ENCODE data around the gene RAB29.
"Not testable (repeated sequence)": the region's sequence is repeated elsewhere in the genome, so short reads cannot be mapped to it uniquely, and the experiment has no call there.

The RAB29 gene

GRCh38 chr1:205775015-205775716, at the start of gene RAB29:
RAB29 (minus strand) TSS chr1:205775482; CDS start chr1:205774956, 526 bp downstream.
- DNase-seq, result peak; percentile 68

GRCh38 chr1:205824180-205824579, 48.9 kb upstream of the RAB29 start:
- no peak for DNase-seq

GRCh38 chr1:205823260-205823659, 48.0 kb upstream of the RAB29 start:
- DNase-seq, result not testable (repeated sequence)

GRCh38 chr1:205822397-205822796, 47.1 kb upstream of the RAB29 start:
- no peak for DNase-seq

- DNase-seq, result no peak
These were observed 42.7 kb upstream of the RAB29 start for GRCh38 chr1:205817988-205818387.

GRCh38 chr1:205817364-205817763, 42.1 kb upstream of the RAB29 start:
- no peak for DNase-seq

GRCh38 chr1:205813755-205814058, 38.4 kb upstream of the RAB29 start:
- no peak for DNase-seq

- DNase-seq, result peak; percentile 94
These were observed 37.8 kb upstream of the RAB29 start, which contains the start of gene SLC41A1 for GRCh38 chr1:205812878-205813754. SLC41A1 (minus strand) TSS chr1:205813198; CDS start chr1:205810441, 2,757 bp downstream.

GRCh38 chr1:205812271-205812877, 37.1 kb upstream of the RAB29 start:
- peak; percentile 31 for DNase-seq

- DNase-seq, result no peak
These were observed 36.4 kb upstream of the RAB29 start for GRCh38 chr1:205811660-205812059.

- no peak for DNase-seq
These were observed 35.3 kb upstream of the RAB29 start for GRCh38 chr1:205810448-205811157.

GRCh38 chr1:205809942-205810345, 34.7 kb upstream of the RAB29 start:
- no peak for DNase-seq

GRCh38 chr1:205809469-205809868, 34.2 kb upstream of the RAB29 start:
- DNase-seq, result no peak

GRCh38 chr1:205805082-205805711, 29.9 kb upstream of the RAB29 start:
- no peak for DNase-seq

- no peak for DNase-seq
These were observed 29.3 kb upstream of the RAB29 start for GRCh38 chr1:205804605-205805004.

GRCh38 chr1:205803986-205804385, 28.7 kb upstream of the RAB29 start:
- no peak for DNase-seq

GRCh38 chr1:205802060-205802459, 26.8 kb upstream of the RAB29 start:
- DNase-seq, result no peak

- DNase-seq, result no peak
These were observed 25.9 kb upstream of the RAB29 start for GRCh38 chr1:205800981-205801703.

GRCh38 chr1:205800427-205800826, 25.1 kb upstream of the RAB29 start:
- no peak for DNase-seq

GRCh38 chr1:205798577-205798976, 23.3 kb upstream of the RAB29 start:
- no peak for DNase-seq

- DNase-seq, result no peak
These were observed 21.9 kb upstream of the RAB29 start for GRCh38 chr1:205797168-205797567.

All from NCI-H2227 treated with DMSO at 0.1 percent for 48 hours (cell line).